MG63 (cell line): Measurements from ENCODE around the gene EGFR. TPM values are rescaled to one million over a fixed set of nuclear protein-coding genes. Genes with fewer than 3 reads are reported as not detected.

Experiments used
- DNase-seq: peaks from one replicate; pipeline ENCODE4 v3.0.0-alpha.2; 2020
- H3K27me3 ChIP-seq: fragments of 250-450 bp; sonication (Bioruptor Pico); 2 replicates; pipeline ENCODE4 v1.5.1; 2020; ENCODE audit warnings: mild to moderate bottlenecking, moderate library complexity
- H3K36me3 ChIP-seq: fragments of 250-450 bp; sonication (Bioruptor Pico); 2 replicates; pipeline ENCODE4 v1.5.1; 2020; ENCODE audit warnings: mild to moderate bottlenecking, moderate library complexity
- H3K4me3 ChIP-seq: fragments of 250-450 bp; sonication (Bioruptor Pico); 2 replicates; pipeline ENCODE4 v1.5.1; 2020; ENCODE audit warnings: mild to moderate bottlenecking, moderate library complexity
- H3K9me3 ChIP-seq: fragments of 250-450 bp; sonication (Bioruptor Pico); 2 replicates; pipeline ENCODE4 v1.5.1; 2020; ENCODE audit warnings: mild to moderate bottlenecking, moderate library complexity
- total RNA-seq: library from RNA; depleted of rRNA; stranded (reverse); fragments of >200 nt; shearing (Covaris generic); gene quantifications from 2 replicates; pipeline ENCODE4 v1.2.3, GENCODE V29; 2014; ENCODE audit warnings: low replicate concordance

Gene EGFR
- total RNA-seq, 1 experiment from 2014 or later, result 20.3 TPM

DNA sequence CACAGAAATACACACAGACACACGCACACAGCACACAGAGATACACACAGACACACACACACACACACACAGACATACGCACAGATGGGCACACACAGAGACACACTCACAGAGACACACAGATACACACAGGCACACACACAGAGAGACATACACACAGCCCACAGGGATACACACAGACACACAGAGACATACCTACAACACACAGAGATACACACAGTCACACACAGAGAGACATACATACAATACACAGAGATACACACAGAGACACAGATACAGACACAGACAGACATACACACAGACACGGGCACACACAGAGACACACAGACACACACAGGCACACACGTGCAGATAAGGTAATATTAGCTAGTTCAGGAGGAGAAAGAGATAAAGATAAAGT, 76.9 kb downstream of the EGFR start:
- Histone ChIP-seq H3K4me3 (no peak overlapping the region), H3K36me3 (peaks cover 5% of the 10 kb centered on the region), H3K27me3 (no peaks in the 10 kb centered on the region), H3K9me3 (no peaks in the 10 kb centered on the region)
- DNase-seq, result no peak

DNA sequence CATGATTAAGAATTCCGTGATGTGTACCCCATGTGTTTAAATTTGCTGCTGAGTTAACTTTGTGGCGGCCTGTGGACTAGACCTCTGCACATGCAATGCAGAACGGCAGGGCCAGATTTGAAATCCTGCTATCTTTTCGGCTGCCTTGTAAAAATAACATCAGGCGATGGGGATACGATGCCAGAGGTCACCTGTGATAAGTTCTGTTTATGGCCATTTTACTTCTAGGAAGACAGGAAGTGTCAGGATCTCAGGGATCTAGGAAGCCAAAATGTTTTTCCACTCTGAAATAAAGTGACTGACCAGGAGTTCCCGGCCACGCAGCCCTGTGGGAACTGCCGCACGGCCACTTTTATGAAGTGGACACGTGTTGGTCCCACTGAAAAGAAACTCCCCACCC, 77.5 kb downstream of the EGFR start:
- H3K9me3 ChIP-seq, result no peaks in the 10 kb centered on the region
- DNase-seq, result no peak
- H3K36me3 ChIP-seq, result peaks cover 3% of the 10 kb centered on the region
- H3K4me3 ChIP-seq, result no peak overlapping the region
- H3K27me3 ChIP-seq, result no peaks in the 10 kb centered on the region

DNA sequence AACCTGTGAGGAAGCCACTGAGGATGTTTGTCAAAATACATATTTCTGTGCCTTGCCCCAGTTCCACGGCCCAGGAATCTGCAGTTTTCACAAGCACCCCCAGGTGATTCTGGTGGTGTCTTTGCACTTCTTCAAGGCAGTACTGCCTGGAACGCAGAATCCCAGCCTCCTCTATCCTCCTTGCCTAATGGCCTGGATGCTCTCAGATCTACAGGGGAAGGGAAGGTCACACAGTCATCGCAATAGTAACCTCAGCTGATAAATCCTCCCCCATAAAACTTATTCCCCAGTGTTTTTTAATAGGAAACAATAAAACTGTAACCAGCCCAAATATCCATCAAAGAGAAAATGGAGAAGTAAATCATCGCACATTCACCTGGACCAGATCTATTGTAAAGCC, 78.3 kb downstream of the EGFR start:
- H3K4me3 ChIP-seq, result no peak overlapping the region
- peaks cover 3% of the 10 kb centered on the region for H3K36me3 ChIP-seq
- no peaks in the 10 kb centered on the region for H3K27me3 ChIP-seq
- no peaks in the 10 kb centered on the region for H3K9me3 ChIP-seq
- no peak for DNase-seq

DNA sequence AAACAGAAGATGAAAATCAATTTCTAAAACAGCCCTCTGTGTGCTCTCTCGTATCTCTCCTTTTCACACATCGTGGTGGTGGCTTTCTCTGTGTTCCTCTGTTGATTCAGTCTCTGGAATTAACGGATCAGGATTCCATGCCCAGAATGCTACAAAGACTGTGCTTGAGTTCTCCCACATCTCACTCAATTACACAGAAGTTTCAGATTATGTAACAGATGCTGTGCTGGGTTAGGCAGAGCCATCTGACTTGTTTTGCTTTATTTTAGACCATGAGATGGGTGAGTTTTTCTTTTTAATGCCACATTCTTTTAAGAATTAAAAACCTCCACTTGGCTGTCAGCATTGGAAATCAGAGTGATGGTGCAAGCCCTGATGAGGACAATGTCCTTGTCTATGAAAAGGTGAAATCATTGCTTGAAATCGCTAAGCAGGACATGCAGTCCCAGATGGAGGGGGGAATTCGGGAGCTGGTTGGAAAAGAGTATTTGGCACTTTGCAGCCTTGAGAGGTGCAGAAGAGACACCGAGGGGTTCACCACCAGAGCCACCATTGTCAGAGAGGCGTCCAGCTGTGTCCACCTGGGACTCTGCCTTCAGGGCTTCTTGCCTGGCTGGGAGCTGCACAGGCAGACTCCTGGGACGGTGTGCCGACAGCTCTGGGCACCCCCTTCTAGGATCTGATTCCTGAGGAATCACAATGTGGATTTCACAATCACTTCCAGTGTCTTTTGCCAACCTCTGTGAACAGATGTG, 80.4 kb downstream of the EGFR start:
- Histone ChIP-seq H3K9me3 (no peaks in the 10 kb centered on the region), H3K27me3 (no peaks in the 10 kb centered on the region), H3K36me3 (peaks cover 10% of the 10 kb centered on the region), H3K4me3 (no peak overlapping the region)
- DNase-seq, result peak; percentile 23

DNA sequence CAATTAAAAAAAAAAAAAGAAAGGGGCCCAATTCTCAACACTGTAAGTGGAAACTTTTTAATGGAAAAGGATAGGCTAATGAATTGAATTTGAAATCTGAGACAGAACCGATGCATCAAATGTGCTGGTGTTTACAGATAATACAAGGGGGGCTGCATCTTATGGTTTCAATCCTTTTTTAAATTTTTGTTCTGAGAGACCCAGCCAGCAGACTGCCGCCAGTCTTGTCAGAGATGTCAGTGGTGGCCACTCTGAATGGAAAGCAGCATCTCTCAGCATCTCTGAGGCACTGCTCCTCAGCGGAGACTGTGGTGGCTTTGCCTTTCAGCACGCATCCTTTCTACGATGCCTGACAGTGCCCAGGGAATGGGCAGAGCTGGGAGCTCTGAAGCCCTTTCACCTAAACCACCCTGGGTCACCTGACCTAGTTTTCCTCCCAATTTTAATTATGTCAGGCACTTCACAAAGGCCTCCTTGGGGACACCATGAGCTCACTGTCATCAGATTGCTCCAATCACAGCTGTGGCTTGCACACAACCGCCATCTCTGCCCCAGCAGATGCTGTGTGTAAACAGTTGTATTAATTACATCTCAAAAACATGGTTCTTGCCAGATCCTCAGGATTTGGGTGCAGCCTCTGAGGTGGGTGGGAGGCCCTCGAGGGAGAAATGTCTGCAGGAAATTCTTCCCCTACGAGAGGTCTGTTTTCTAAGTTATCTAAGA, 81.2 kb downstream of the EGFR start:
- no peaks in the 10 kb centered on the region for H3K9me3 ChIP-seq
- peaks cover 8% of the 10 kb centered on the region for H3K36me3 ChIP-seq
- H3K27me3 ChIP-seq, result no peaks in the 10 kb centered on the region
- DNase-seq, result no peak
- no peak overlapping the region for H3K4me3 ChIP-seq

DNA sequence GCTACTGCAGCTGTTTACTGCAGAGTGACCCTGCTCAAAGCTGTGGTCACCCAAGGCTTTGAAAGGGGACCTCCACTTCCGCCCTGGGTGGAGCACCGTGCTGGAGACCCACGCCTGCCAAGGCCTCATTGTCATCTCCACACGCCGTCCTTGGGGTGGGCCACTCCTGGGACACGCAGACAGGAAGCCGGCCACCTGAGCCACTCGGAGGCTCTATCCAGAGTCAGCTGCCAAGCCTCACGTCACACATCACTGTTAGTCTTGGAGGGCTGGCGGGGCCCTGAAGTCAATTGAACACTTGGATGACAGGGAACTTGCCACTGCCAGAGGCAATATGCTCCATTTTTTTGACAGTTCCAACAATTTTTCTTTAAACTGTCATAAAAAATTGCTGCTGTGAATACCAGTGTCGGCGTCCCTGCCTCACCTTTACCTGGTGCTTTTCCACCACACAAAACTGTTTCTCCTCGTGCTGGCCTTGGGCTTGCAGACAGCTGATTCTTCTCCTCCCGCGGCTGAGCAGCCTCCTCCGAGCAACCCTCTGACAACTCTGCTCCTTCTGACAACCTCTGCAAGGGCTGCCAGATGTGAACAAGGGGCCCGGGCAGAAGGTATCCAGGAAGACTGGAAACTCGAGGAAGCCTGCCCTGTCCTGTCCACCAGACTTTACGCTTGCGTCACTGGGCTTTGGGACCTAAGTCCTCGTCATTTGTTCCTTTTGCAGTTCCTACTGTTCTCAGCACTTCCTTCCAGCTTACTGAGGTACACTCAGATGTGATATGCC, 81.9 kb downstream of the EGFR start:
- Histone ChIP-seq H3K9me3 (no peaks in the 10 kb centered on the region), H3K36me3 (peaks cover 8% of the 10 kb centered on the region; the same call in 1 of the 2 replicates), H3K27me3 (no peaks in the 10 kb centered on the region), H3K4me3 (no peak overlapping the region)
- DNase-seq, result no peak

DNA sequence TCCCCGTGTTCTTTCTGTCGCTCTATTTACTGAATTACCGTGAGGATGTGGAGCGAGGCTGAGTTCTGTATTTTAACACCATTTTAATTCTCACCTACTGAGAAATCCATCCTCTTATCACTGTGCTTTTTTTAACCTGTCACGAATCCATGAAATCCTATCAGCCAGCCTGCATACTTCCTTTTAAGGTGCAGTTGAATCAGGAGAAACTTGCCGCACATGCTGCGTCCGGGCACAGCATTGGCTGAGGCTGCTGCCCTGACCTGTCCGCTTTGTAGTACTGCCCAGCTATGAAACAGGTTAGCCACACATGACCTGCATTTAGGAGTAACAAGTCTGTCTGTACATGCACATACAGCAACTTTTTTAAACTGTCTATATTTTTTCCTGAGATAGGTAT, 82.5 kb downstream of the EGFR start:
- H3K36me3 ChIP-seq, result peaks cover 8% of the 10 kb centered on the region
- no peak overlapping the region for H3K4me3 ChIP-seq
- no peaks in the 10 kb centered on the region for H3K9me3 ChIP-seq
- DNase-seq, result no peak
- no peaks in the 10 kb centered on the region for H3K27me3 ChIP-seq

DNA sequence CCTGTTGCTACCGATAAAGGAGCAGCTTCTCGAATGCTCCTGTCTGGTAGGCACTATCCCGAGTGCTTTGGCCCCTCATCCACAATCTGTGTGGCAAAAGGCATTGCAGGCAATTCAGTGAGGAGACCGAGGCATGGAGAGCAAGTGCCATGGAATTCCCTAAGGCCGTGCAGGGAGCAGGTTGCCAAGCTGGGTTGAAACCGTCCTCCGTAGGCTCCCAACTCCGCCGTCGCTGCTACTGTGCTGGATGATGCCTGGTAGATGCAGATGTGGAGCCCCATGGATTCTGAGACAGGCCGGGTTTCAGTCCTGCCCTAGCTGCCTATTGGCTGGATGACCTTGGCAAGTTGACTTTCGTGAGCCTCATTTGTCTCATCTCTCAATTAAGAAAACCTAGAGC, 85.3 kb downstream of the EGFR start:
- H3K9me3 ChIP-seq, result no peaks in the 10 kb centered on the region
- peaks cover 18% of the 10 kb centered on the region for H3K36me3 ChIP-seq
- no peaks in the 10 kb centered on the region for H3K27me3 ChIP-seq
- no peak for DNase-seq
- no peak overlapping the region for H3K4me3 ChIP-seq

DNA sequence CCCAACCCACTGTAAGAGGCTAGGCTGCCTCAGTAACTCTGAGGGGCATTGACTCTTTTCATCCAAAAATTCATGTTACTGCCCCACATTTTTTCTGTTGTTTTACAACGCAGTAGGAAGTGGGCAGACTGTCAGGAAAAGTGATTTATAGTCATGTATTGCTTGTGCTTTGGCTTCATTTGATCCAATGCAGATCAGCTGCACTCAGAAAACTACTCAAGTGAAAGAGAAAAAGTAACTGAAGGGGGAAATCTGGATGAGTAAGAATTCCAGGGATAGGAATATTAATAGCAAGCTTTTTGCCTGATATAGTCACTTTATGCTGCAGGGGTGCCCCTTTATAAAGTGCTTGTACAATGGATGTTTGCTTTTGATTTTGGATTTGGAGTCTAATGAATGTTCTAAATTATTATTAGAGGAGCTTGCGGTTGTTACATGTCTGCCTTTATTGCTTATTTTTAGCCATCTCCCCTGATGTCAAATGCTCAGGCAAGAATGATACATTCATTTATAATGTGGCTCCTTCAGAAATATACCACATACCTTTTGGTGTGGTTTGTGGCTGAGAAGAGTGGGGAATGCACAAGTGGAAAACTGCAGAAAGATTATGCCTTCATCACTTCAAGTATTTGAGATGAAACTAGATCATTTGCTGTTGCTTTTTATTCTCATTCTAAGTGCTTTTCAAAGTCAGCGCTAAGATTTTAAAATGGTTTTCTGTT, 86.1 kb downstream of the EGFR start:
- peaks cover 18% of the 10 kb centered on the region for H3K36me3 ChIP-seq
- H3K9me3 ChIP-seq, result no peaks in the 10 kb centered on the region
- H3K4me3 ChIP-seq, result no peak overlapping the region
- no peaks in the 10 kb centered on the region for H3K27me3 ChIP-seq
- DNase-seq, result no peak

DNA sequence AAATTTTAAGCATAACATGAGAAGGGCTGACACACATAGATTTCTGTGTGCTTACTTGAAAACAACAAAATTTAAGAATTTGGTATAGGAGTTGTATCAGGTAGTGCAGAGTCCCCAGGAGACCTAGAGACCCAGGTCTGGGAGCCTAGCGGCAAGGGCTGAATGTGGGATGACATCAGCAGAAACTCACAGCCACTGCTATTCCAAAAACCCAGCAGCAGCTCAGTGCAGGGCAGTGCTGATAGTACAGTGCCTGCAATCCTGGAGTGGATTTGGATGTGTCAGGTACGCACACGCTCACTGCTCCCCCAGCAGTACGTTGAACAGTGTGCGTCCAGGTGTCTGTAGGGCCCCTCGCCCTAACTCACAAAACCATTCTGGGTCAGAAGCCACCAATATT, 87.1 kb downstream of the EGFR start:
- Histone ChIP-seq H3K36me3 (peaks cover 18% of the 10 kb centered on the region), H3K9me3 (no peaks in the 10 kb centered on the region), H3K4me3 (no peak overlapping the region), H3K27me3 (no peaks in the 10 kb centered on the region)
- DNase-seq, result no peak

DNA sequence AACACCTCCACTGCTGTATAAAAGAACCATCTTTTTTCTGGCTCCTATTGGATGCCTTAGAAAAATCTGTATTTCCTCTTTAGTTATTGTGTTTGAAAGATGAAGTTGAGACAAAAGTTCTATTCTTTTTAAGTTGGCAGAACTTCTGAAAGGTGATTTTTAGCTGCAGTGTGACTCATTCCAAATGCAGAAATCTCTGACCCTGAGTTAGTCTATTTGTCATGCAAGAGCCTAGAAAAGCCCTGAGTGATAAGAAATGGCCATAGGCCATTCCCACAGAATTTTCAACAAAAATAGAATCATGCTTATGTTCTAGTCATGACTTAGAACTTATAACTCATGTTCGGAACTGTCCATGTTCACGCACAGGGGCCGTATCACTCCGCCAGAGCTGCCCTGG, 89.1 kb downstream of the EGFR start:
- no peak for DNase-seq
- no peaks in the 10 kb centered on the region for H3K9me3 ChIP-seq
- no peaks in the 10 kb centered on the region for H3K27me3 ChIP-seq
- no peak overlapping the region for H3K4me3 ChIP-seq
- H3K36me3 ChIP-seq, result peaks cover 18% of the 10 kb centered on the region

DNA sequence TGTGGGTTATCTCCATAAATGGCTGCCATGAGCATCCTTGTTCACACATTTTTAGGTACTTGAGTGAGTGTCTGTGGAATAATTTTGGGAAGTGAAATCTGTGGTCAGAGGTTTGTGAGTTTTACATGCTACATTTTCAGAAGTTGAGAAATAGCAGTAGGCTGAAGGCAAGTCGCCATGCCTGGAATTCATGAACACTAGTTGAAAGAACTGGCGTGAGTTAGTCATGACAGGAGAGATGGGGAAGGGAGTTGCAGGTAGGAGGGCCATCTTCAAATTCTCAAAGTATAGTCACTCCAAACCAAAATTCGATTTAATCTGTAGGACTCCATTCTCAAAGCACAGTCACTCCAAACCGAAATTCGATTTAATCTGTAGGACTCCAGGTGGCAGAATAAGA, 89.6 kb downstream of the EGFR start:
- H3K36me3 ChIP-seq, result peaks cover 16% of the 10 kb centered on the region
- no peaks in the 10 kb centered on the region for H3K9me3 ChIP-seq
- no peak for DNase-seq
- H3K4me3 ChIP-seq, result no peak overlapping the region
- no peaks in the 10 kb centered on the region for H3K27me3 ChIP-seq

DNA sequence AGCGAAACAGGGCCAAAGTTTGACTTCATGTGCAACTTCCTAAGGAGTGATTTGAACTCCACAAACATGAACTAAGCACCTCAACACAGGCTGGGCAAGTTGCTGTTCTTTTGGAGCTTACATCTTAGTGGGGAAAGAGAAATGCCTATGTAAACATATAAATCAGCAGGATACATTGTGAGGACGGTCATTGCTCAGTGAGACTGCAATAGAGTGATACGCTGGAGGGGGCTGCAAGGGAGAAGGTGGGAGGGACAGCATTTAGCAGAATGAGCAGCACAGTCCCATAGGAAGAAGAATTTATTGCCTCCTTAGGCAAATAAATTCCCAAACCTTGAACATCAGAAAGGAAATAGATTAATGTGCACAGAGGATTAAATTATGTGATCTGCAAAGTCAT, 90.0 kb downstream of the EGFR start:
- H3K9me3 ChIP-seq, result no peaks in the 10 kb centered on the region
- no peak for DNase-seq
- H3K4me3 ChIP-seq, result no peak overlapping the region
- peaks cover 15% of the 10 kb centered on the region for H3K36me3 ChIP-seq
- H3K27me3 ChIP-seq, result no peaks in the 10 kb centered on the region

DNA sequence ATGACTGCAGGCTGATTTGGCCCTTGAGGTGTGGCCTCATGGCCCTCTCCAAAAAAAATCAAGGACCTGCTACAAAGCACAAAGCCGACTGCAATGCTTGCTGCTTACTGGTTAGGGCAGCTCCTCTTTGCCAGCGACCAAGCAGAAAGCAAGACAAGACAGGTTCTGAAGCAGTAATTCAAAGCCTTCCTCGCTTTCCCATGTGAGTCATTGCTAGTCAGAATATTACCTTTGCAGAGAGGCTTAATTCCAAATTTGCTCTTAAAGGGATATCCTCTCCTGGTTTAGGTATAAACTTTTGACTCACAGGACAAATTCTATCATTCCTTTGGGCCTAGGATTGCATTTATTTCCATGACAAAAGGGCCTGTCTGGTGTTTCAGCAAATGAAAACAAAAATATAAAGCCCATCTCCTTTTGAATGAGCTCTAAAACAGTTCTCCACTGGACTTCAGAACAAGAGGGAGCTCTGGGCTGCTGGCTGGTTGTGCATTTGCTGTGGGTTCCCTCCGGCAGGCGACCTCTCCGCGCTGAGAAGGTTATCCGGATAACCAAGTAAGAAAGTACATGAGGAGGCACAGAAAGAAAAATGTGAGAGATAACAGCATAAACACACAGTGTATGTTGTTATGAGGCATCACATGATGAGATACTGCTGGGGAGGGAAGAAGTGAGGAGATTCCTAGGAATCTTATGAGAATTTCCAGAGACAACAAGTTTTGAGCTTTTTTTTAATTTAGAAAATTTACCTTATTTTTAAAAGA, 90.8 kb downstream of the EGFR start:
- H3K27me3 ChIP-seq, result no peaks in the 10 kb centered on the region
- no peak overlapping the region for H3K4me3 ChIP-seq
- peaks cover 10% of the 10 kb centered on the region for H3K36me3 ChIP-seq
- peak; percentile 36 for DNase-seq
- H3K9me3 ChIP-seq, result no peaks in the 10 kb centered on the region

DNA sequence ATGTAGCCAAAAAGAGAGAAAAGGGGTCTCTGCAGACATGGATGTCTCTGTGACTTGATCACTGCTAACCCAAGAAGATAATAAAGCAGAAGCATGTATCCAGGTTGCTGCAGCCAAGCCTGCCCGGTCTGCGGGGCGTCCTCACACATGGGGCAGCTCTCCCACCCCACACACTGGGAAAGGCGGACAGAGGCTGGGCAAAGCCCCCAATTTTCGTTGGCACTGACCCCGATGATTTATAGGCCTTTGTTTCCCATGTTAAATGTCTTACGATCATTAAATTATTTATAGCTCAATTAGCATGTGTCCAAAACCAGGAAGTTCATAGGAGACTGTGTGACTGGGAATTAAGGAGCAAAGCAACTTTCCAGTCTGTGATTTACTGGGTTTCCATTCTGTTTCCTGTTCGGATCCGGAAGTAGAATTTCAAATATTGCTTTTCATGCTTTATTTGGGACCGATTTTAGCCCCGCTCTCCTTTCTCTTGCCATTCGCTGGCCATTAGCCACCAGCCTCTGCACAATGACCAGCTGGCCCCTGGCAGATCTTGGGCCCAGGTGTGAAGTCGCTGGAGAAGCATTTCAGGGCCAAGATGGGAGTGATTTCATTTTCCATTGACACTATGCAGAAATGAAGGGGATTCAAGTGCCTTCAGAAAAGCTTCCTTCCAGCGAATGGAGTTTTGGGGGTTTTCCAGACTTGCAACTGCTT, 91.6 kb downstream of the EGFR start:
- no peak overlapping the region for H3K4me3 ChIP-seq
- no peak for DNase-seq
- H3K9me3 ChIP-seq, result no peaks in the 10 kb centered on the region
- peaks cover 10% of the 10 kb centered on the region for H3K36me3 ChIP-seq
- no peaks in the 10 kb centered on the region for H3K27me3 ChIP-seq

DNA sequence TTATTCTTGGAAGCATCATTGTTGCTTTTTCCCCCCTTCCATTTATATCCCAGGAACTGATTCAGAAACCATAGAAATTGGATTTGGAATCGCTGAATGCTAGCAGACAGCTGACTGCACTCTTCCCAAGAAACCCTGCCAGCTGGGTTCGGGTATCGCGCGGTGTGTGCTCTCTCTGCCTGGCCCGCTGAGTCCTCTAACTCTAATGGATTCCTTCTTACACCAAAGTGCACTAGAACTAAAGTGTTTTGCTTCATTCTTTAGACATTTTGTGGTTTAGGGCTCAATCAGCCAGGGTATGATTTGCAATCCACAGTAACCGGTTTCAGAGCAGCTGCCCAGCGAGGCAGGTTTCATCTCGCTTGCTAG, 92.2 kb downstream of the EGFR start:
- Histone ChIP-seq H3K27me3 (no peaks in the 10 kb centered on the region), H3K9me3 (no peaks in the 10 kb centered on the region), H3K36me3 (peaks cover 10% of the 10 kb centered on the region), H3K4me3 (no peak overlapping the region)
- DNase-seq, result no peak
